Vagina (tissue), 2 donors: Measurements from ENCODE around the gene PLRG1. TPM values are rescaled to one million over a fixed set of nuclear protein-coding genes. Genes with fewer than 3 reads are reported as not detected.

ENCODE experiments used
- DNase-seq, 2 donors: peaks; one replicate each; pipeline ENCODE4 v3.0.0-alpha.2; 2017; ENCODE audit errors: extremely low spot score in 2 of 2
- H3K27ac ChIP-seq: fragments of 200-600 bp; sonication (generic); one replicate; pipeline ENCODE4 v1.5.1; 2019
- H3K27me3 ChIP-seq: fragments of 200-600 bp; sonication (generic); one replicate; pipeline ENCODE4 v1.5.1; 2019
- H3K36me3 ChIP-seq, 2 donors: fragments of 200-600 bp; sonication (generic); one replicate each; pipeline ENCODE4 v1.5.1; 2017 to 2019
- H3K4me1 ChIP-seq: fragments of 200-600 bp; sonication (generic); one replicate; pipeline ENCODE4 v1.5.1; 2019
- H3K4me3 ChIP-seq, 2 donors: fragments of 200-600 bp; sonication (generic); 1 replicate in 1 of 2; 2 replicates in 1 of 2; pipeline ENCODE4 v1.5.1; 2016 to 2019
- H3K9me3 ChIP-seq: fragments of 200-600 bp; sonication (generic); one replicate; pipeline ENCODE4 v1.5.1; 2019
- CTCF ChIP-seq, 3 experiments: fragments of 450-650 bp in 2 of 3; fragments of 200-600 bp in 1 of 3; sonication (generic) in 1 of 3; IDR thresholded peaks; one replicate each; pipeline ENCODE4 v1.5.1; 2017 to 2019; ENCODE audit warnings: antibody characterized with exemption in 3 of 3, mild to moderate bottlenecking in 2 of 3, moderate library complexity in 2 of 3
- POLR2A ChIP-seq, 2 donors: fragments of 450-650 bp; IDR thresholded peaks; one replicate each; pipeline ENCODE4 v1.6.1; 2017; ENCODE audit warnings: antibody characterized with exemption in 2 of 2, mild to moderate bottlenecking in 2 of 2, moderate library complexity in 2 of 2
- POLR2AphosphoS5 ChIP-seq, 2 donors: sonication (generic); formaldehyde crosslinking; IDR thresholded peaks; one replicate each; pipeline ENCODE4 v1.9.0; 2017; ENCODE audit warnings: antibody characterized with exemption in 2 of 2, mild to moderate bottlenecking in 2 of 2, low read depth in 1 of 2; ENCODE audit not compliant: insufficient read depth in 1 of 2
- intact Hi-C: fragments of 100-400 bp; cut with DNase I; formaldehyde crosslinking; loops from one replicate; pipeline ENCODE4 v1.15.1; 2023
- total RNA-seq: library from RNA; depleted of rRNA; stranded (reverse); fragments of >200 nt; gene quantifications from one replicate; pipeline ENCODE4 v1.2.3, GENCODE V29; 2016

The PLRG1 gene
- total RNA-seq, 1 donor from 2014 or later = 41.3 TPM

- Histone ChIP-seq H3K27me3 (no peaks in the 10 kb centered on the region), H3K4me1 (no peaks in the 10 kb centered on the region), H3K4me3 (no peak overlapping the region), H3K27ac (no peak overlapping the region), H3K9me3 (no peaks in the 10 kb centered on the region), H3K36me3 (no peaks in the 10 kb centered on the region)
- TF ChIP-seq POLR2AphosphoS5 (IDR thresholded peaks at IDR 0.05; ENCODE audit: insufficient read depth in 1 of 2, low read depth in 1 of 2) (no peak), POLR2A (IDR thresholded peaks at IDR 0.05) (no peak), CTCF (IDR thresholded peaks at IDR 0.05) (no peak)
- intact Hi-C loops = no loop called here
- no peak for DNase-seq
Observed at GRCh38 chr4:154574311-154574710, 24.1 kb upstream of the PLRG1 start.

- DNase-seq = no peak
- Histone ChIP-seq H3K4me3 (no peak overlapping the region), H3K9me3 (no peaks in the 10 kb centered on the region), H3K27me3 (no peaks in the 10 kb centered on the region), H3K4me1 (no peaks in the 10 kb centered on the region), H3K36me3 (no peaks in the 10 kb centered on the region), H3K27ac (no peak overlapping the region)
- TF ChIP-seq CTCF (IDR thresholded peaks at IDR 0.05) (no peak), POLR2A (IDR thresholded peaks at IDR 0.05) (no peak), POLR2AphosphoS5 (IDR thresholded peaks at IDR 0.05; ENCODE audit: insufficient read depth in 1 of 2, low read depth in 1 of 2) (no peak)
- intact Hi-C loops = no loop called here
Observed at GRCh38 chr4:154573190-154573870, 23.1 kb upstream of the PLRG1 start.

GRCh38 chr4:154569584-154569983, 19.4 kb upstream of the PLRG1 start:
- Histone ChIP-seq H3K36me3 (no peaks in the 10 kb centered on the region), H3K9me3 (no peaks in the 10 kb centered on the region), H3K4me3 (no peak overlapping the region), H3K27ac (no peak overlapping the region), H3K4me1 (no peaks in the 10 kb centered on the region), H3K27me3 (no peaks in the 10 kb centered on the region)
- DNase-seq = no peak
- intact Hi-C loops = no loop called here
- TF ChIP-seq POLR2AphosphoS5 (IDR thresholded peaks at IDR 0.05; ENCODE audit: insufficient read depth in 1 of 2, low read depth in 1 of 2) (no peak), CTCF (IDR thresholded peaks at IDR 0.05) (no peak), POLR2A (IDR thresholded peaks at IDR 0.05) (no peak)

- H3K4me3 ChIP-seq = no peak overlapping the region
- no peaks in the 10 kb centered on the region for H3K36me3 ChIP-seq
- TF ChIP-seq POLR2A (IDR thresholded peaks at IDR 0.05) = no peak
- TF ChIP-seq POLR2AphosphoS5 (IDR thresholded peaks at IDR 0.05; ENCODE audit: insufficient read depth in 1 of 2, low read depth in 1 of 2) = no peak
- TF ChIP-seq CTCF (IDR thresholded peaks at IDR 0.05) = no peak
- no peaks in the 10 kb centered on the region for H3K9me3 ChIP-seq
- intact Hi-C loops = no loop called here
- H3K4me1 ChIP-seq = no peaks in the 10 kb centered on the region
- DNase-seq = no peak
- no peak overlapping the region for H3K27ac ChIP-seq
- H3K27me3 ChIP-seq = no peaks in the 10 kb centered on the region
Observed at GRCh38 chr4:154569028-154569427, 18.8 kb upstream of the PLRG1 start.

- no peaks in the 10 kb centered on the region for H3K9me3 ChIP-seq
- TF ChIP-seq POLR2AphosphoS5 (IDR thresholded peaks at IDR 0.05; ENCODE audit: insufficient read depth in 1 of 2, low read depth in 1 of 2) = no peak
- TF ChIP-seq POLR2A (IDR thresholded peaks at IDR 0.05) = no peak
- no peak for TF ChIP-seq CTCF (IDR thresholded peaks at IDR 0.05)
- H3K27me3 ChIP-seq = no peaks in the 10 kb centered on the region
- no peaks in the 10 kb centered on the region for H3K36me3 ChIP-seq
- intact Hi-C loops = no loop called here
- no peaks in the 10 kb centered on the region for H3K4me1 ChIP-seq
- H3K27ac ChIP-seq = no peak overlapping the region
- no peak for DNase-seq
- H3K4me3 ChIP-seq = no peak overlapping the region
Observed at GRCh38 chr4:154566639-154567204, 16.5 kb upstream of the PLRG1 start.
